Brain microvascular endothelial cell (primary cell): Measurements from ENCODE around the gene TRAM2.

ENCODE experiments used
- DNase-seq: peaks from one replicate; pipeline ENCODE4 v3.0.0-alpha.2; 2020
- H3K27ac ChIP-seq: fragments of 250-450 bp; sonication (Bioruptor Pico); 2 replicates; pipeline ENCODE4 v1.5.1; 2020; ENCODE audit warnings: mild to moderate bottlenecking, moderate library complexity
- H3K27me3 ChIP-seq: fragments of 250-450 bp; sonication (Bioruptor Pico); replicated peaks from 2 replicates; pipeline ENCODE4 v1.5.1; 2020; ENCODE audit warnings: mild to moderate bottlenecking
- H3K36me3 ChIP-seq: fragments of 250-450 bp; sonication (Bioruptor Pico); replicated peaks from 2 replicates; pipeline ENCODE4 v1.5.1; 2020; ENCODE audit warnings: mild to moderate bottlenecking
- H3K4me3 ChIP-seq: 2 replicates; pipeline ENCODE4 v1.5.1; 2011; ENCODE audit warnings: low read depth, mild to moderate bottlenecking, control low read depth, low read length, moderate library complexity
- in situ Hi-C: cut with HindIII; loops from 2 replicates; pipeline ENCODE4 v1.10.0; 2017; ENCODE audit warnings: low sequenced_read_pairs, low pct_ligation_motif_present
- TF ChIP-seq, protein P1 (sequence below): IDR thresholded peaks from 2 replicates; pipeline ENCODE4 v1.5.1; 2011; ENCODE audit warnings: low read depth, mild to moderate bottlenecking, moderate library complexity, low read length, control low read depth, inconsistent platforms; ENCODE audit errors: missing control alignments

TRAM2 gene

DNA sequence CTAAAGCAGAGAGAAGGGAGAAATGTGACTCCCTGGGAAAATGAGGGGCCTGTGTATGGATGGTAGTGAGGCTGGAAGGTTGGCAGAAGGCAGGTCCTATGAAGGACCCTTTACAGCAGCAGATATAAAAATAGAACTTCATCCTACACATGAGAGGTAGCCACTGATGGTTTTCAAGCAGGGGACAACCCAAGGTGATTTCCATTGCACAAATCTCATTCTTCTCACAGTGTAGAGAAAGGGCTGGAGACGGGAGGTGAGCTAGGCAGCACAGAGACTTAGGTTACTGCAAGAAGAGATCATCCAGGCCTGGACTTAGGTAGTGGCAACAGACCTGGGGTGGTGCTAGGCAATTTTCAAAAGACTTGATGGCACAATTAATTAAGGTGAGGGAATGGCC is 30.7 kb downstream of the TRAM2 start:
- Histone ChIP-seq H3K36me3 (peaks cover 24% of the 10 kb centered on the region), H3K27ac (peak overlapping the region; percentile 84), H3K4me3 (no peak overlapping the region), H3K27me3 (no peaks in the 10 kb centered on the region)
- in situ Hi-C loops: no loop called here
- TF ChIP-seq, protein P1, sequence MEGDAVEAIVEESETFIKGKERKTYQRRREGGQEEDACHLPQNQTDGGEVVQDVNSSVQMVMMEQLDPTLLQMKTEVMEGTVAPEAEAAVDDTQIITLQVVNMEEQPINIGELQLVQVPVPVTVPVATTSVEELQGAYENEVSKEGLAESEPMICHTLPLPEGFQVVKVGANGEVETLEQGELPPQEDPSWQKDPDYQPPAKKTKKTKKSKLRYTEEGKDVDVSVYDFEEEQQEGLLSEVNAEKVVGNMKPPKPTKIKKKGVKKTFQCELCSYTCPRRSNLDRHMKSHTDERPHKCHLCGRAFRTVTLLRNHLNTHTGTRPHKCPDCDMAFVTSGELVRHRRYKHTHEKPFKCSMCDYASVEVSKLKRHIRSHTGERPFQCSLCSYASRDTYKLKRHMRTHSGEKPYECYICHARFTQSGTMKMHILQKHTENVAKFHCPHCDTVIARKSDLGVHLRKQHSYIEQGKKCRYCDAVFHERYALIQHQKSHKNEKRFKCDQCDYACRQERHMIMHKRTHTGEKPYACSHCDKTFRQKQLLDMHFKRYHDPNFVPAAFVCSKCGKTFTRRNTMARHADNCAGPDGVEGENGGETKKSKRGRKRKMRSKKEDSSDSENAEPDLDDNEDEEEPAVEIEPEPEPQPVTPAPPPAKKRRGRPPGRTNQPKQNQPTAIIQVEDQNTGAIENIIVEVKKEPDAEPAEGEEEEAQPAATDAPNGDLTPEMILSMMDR: no peak
- DNase-seq: no peak

DNA sequence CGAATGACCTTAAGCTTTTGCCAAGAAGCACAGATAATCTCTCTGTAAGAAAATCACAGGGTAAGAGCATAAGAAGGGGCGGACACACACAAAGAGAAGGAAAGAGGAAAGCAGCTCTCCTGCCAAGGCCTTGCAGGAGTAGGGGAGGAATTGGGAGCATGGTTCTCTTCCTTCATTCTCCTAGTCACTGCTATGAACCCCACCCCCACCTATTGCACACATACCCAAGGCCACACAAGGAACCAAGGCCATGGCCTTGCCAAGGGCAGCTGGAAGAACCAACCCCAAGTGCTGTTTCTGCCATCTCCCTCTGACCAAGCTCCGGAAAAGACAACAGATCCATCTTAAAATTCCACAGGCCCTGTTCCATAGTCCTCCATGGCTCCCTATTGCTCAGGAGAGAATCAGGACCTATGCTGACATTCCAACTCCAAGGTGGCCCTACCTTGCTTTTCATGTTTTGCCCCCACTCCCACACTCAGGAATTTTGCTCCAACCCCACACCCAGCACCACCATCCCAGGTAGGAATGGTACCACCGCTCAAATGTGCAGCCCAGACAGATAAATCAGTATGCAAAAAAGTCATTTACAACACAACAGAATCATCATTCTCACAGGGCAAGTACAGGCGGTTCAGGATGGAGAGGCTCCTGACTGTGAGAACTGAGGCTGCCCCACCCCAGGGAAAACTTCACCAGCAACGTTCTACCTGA is 31.3 kb downstream of the TRAM2 start:
- TF ChIP-seq, protein P1: no peak
- in situ Hi-C loops: no loop called here
- H3K4me3 ChIP-seq: no peak overlapping the region
- H3K36me3 ChIP-seq: peaks cover 26% of the 10 kb centered on the region
- H3K27ac ChIP-seq: peak overlapping the region; percentile 84
- DNase-seq: no peak
- no peaks in the 10 kb centered on the region for H3K27me3 ChIP-seq

DNA sequence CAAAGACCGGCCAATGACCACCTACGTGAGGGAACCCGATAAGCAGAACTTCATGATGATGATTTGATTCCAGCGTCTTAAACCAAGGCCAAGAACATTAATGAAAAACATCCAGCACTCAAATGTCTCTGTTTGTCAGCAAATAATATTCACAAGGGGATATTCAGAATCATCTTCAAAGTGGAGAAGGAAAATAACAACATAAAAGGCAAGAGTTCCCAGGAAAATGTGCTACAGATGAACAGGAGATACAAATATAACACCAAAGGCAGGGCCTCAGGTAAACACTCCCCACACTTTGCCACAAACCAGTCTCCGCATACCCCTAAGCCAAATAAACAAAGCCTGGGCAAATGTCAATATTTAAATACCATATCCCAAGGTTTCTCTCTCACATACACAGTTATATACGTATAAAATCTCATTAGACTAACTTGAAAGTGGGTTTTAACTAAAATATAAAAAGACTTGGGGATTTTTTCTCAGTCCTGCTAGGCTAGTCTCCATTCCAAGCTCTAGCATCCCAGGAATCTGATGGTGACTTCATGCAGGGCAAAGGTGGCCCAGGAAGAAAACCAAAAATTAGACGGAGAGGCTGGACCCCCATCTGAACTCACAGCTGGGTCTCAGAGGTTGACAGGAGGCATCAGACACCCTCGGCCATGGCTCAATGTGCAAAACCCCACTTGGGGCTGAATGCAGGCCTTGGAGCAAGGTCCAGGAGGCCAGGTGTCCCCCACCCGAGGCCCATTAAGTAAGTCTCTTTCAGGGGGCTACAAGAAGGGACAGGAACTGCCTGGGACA is 32.1 kb downstream of the TRAM2 start:
- TF ChIP-seq, protein P1: no peak
- in situ Hi-C loops: no loop called here
- Histone ChIP-seq H3K27me3 (no peaks in the 10 kb centered on the region), H3K27ac (peak overlapping the region; percentile 84), H3K4me3 (no peak overlapping the region), H3K36me3 (peaks cover 26% of the 10 kb centered on the region)
- DNase-seq: no peak

DNA sequence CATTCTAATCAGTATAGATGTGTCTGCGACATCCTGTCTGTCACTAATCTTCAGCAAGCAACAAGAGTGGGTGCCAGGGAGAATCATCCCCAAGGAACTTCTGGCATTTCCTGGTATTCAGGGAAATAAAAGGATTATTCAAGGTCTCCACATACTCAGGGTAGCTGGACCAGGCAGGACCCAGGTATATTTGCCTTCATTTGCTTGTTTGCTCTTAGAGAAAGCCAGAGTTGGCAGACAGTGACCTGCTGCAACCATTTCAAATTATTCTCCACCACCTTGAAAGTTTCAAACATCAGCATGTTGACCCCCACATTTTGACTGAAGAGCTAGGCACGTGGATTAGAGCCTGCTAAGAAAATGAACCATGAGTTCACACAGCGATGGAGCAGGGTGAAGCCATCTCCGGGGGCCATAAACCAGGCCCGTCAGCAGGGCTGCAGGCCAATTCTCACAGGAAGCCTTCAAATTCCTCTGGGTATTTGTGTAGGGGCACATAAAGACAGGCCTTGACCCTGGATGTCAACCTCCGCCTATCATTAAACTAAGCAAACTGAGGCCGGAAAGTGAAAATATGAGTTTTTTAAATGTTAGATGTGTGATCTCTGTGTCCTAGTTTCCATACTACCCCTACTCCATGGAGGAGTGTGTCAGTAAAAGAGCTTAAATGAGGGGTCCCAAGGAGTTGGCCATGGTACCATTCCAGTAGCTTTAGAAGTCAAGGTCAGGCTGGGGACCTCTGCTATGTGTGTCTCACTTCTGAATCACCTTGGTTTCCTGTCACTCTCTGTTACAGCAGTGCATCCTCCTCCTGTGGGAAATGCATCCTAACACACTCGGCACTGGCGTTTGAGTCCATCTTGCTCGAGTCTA is 32.9 kb downstream of the TRAM2 start:
- H3K36me3 ChIP-seq: peaks cover 26% of the 10 kb centered on the region
- in situ Hi-C loops: no loop called here
- no peaks in the 10 kb centered on the region for H3K27me3 ChIP-seq
- DNase-seq: peak; percentile 68
- peak overlapping the region; percentile 84 for H3K27ac ChIP-seq
- H3K4me3 ChIP-seq: no peak overlapping the region
- TF ChIP-seq, protein P1: no peak

DNA sequence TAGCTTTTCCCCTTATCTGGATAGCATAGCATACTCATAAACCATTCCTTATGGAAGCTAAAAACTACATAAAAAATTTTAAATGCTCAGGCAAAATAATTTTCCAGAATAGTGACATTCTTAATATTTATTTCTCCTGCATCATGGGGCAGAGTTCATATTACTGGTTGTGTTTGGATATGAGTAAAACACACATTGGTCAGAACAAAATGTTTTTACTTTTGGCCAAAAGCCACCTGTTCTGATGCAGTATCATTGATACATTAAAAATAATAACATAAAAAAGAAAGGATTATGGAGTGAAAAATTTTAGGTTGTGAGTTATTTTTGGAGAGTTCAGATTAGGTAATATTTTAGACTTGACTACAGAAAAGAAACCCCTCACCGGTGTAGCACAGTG is 33.6 kb downstream of the TRAM2 start:
- in situ Hi-C loops: no loop called here
- H3K27ac ChIP-seq: peak overlapping the region; percentile 84
- no peak for DNase-seq
- peaks cover 20% of the 10 kb centered on the region for H3K36me3 ChIP-seq
- no peaks in the 10 kb centered on the region for H3K27me3 ChIP-seq
- no peak overlapping the region for H3K4me3 ChIP-seq
- TF ChIP-seq, protein P1: no peak
